GM12801 (cell line): ENCODE data around the gene KCNV2.

Experiments
- CTCF ChIP-seq: IDR thresholded peaks from one replicate; pipeline ENCODE4 v1.5.1; 2011; ENCODE audit warnings: control low read depth; ENCODE audit not compliant: insufficient read length; ENCODE audit errors: extremely low read depth

The KCNV2 gene

DNA sequence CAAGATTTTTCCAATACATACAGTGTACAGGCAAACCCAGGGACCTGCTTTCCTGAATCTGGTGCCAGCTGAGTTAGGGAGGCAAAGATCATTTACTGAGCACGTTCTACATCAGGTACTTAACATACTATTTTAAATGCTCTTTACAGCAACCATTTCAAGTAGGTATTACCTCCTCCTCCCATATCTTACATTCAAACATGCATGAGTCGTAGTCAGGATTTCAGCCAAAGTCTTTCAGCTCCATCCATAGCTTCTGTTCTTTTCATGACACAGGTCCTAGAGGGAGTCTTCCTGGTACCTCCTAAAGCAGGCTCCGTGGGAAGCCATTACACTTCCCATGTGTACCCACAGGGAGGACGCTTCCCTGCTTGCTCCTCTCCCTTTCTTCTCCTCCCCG lies 11.7 kb downstream of the KCNV2 start:
- no peak for TF ChIP-seq CTCF

- TF ChIP-seq CTCF, result no peak
These were observed 12.4 kb downstream of the KCNV2 start for GRCh38 chr9:2729721-2730120.

- TF ChIP-seq CTCF, result no peak
These were observed 13.7 kb downstream of the KCNV2 start for GRCh38 chr9:2730971-2731370.

- no peak for TF ChIP-seq CTCF
These were observed 15.2 kb downstream of the KCNV2 start for GRCh38 chr9:2732492-2732891.

DNA sequence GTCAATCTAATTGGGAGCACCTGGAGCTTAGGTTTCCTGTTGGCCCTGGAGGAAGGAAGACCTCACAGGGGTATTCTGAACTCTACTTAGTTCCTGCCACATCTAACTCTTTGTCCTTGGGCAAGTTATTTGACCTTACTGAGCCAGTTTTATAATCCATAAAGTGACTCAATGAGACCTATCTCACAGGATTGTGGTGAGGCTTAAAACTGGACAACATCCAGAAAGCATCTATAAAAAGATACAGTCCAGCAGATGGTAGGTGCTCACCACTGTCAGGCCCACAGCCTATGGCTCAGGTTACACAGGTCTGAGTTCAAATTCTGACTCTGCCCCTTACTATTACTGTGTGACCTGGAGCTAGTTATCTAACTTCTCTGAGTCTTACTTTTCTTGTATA lies 23.3 kb downstream of the KCNV2 start:
- TF ChIP-seq CTCF, result no peak

- TF ChIP-seq CTCF, result no peak
These were observed 24.3 kb downstream of the KCNV2 start for GRCh38 chr9:2741441-2742158.

GRCh38 chr9:2742214-2742613 lies 24.9 kb downstream of the KCNV2 start:
- no peak for TF ChIP-seq CTCF
